SK-N-SH (cell line): Measurements from ENCODE around the gene CACNA2D4. TPM values are rescaled to one million over a fixed set of nuclear protein-coding genes. Genes with fewer than 3 reads are reported as not detected.

Experiments used
- CTCF ChIA-PET: fragments of 300-600, 350-600 bp; formaldehyde crosslinking; extraction: SDS; loops from one replicate; lab custom pipeline; 2021; lab: Yijun Ruan, JAX
- POLR2A ChIA-PET: fragments of 350-600 bp; sonication (Branson Sonifier 250); formaldehyde crosslinking; extraction: SDS; loops from one replicate; lab custom pipeline; 2020; ENCODE audit warnings: antibody characterized with exemption, inconsistent platforms; lab: Yijun Ruan, JAX
- DNase-seq: peaks from one replicate; pipeline ENCODE4 v3.0.0; 2012
- H2AFZ ChIP-seq: fragments of 200-600 bp; sonication (generic); 2 replicates; pipeline ENCODE4 v1.8.1; 2016; ENCODE audit warnings: antibody characterized with exemption, mild to moderate bottlenecking, low read depth
- H3F3A ChIP-seq: fragments of 200-600 bp; sonication (generic); replicated peaks from 2 replicates; pipeline ENCODE3; 2016; ENCODE audit warnings: antibody characterized with exemption, mild to moderate bottlenecking; ENCODE audit not compliant: insufficient read depth
- H3K27ac ChIP-seq, 2 experiments: fragments of 200-500 bp in 1 of 2; fragments of 200-600 bp in 1 of 2; sonication (Bioruptor generic) in 1 of 2; sonication (generic), shearing (Covaris generic) in 1 of 2; 2 replicates each; pipeline versions ENCODE4 v1.5.1 to v1.6.1; 2014 to 2016; ENCODE audit warnings: low read depth in 2 of 2, inconsistent platforms in 1 of 2, low read length in 1 of 2, mild to moderate bottlenecking in 1 of 2, mixed read lengths in 1 of 2
- H3K27me3 ChIP-seq: fragments of 200-600 bp; sonication (generic), shearing (Covaris generic); 2 replicates; pipeline ENCODE4 v1.6.1; 2016; ENCODE audit warnings: mixed run types; ENCODE audit not compliant: insufficient read depth
- H3K36me3 ChIP-seq, 2 experiments: fragments of 200-500 bp in 1 of 2; fragments of 200-600 bp in 1 of 2; sonication (Bioruptor generic) in 1 of 2; sonication (generic) in 1 of 2; replicated peaks in 1 of 2; 2 replicates each; pipeline versions ENCODE3 to v1.5.1; 2014 to 2016; ENCODE audit warnings: low read length in 1 of 2, mild to moderate bottlenecking in 1 of 2; ENCODE audit not compliant: insufficient read depth in 2 of 2, control insufficient read depth in 1 of 2
- H3K4me1 ChIP-seq, 2 experiments: fragments of 200-500 bp in 1 of 2; fragments of 200-600 bp in 1 of 2; sonication (Bioruptor generic) in 1 of 2; sonication (generic), shearing (Covaris generic) in 1 of 2; 2 replicates each; pipeline versions ENCODE4 v1.5.1 to v1.6.1; 2014 to 2016; ENCODE audit warnings: low read depth in 1 of 2, low read length in 1 of 2, mixed run types in 1 of 2; ENCODE audit not compliant: insufficient read depth in 2 of 2, control insufficient read depth in 1 of 2
- H3K4me2 ChIP-seq: fragments of 200-600 bp; sonication (generic), shearing (Covaris generic); 2 replicates; pipeline ENCODE4 v1.6.1; 2017; ENCODE audit warnings: mixed run types
- H3K4me3 ChIP-seq, 2 experiments: fragments of 200-500 bp in 1 of 2; fragments of 200-600 bp in 1 of 2; sonication (Bioruptor generic) in 1 of 2; sonication (generic), shearing (Covaris generic) in 1 of 2; 2 replicates each; pipeline versions ENCODE4 v1.5.1 to v1.8.1; 2014 to 2016; ENCODE audit warnings: low read depth in 2 of 2, inconsistent platforms in 1 of 2, low read length in 1 of 2, mild to moderate bottlenecking in 1 of 2, mixed read lengths in 1 of 2, moderate library complexity in 1 of 2
- H3K79me2 ChIP-seq: fragments of 200-600 bp; sonication (generic); 2 replicates; pipeline ENCODE4 v1.8.1; 2017; ENCODE audit warnings: mild to moderate bottlenecking; ENCODE audit not compliant: insufficient read depth
- H3K9ac ChIP-seq: fragments of 200-600 bp; sonication (generic); 2 replicates; pipeline ENCODE4 v1.6.1; 2017; ENCODE audit warnings: mixed run types
- H3K9me2 ChIP-seq: fragments of 200-600 bp; sonication (generic); 2 replicates; pipeline ENCODE4 v1.6.1; 2017; ENCODE audit warnings: mixed run types
- H3K9me3 ChIP-seq: fragments of 200-600 bp; sonication (generic); 2 replicates; pipeline ENCODE4 v1.6.1; 2017; ENCODE audit warnings: mixed run types, mild to moderate bottlenecking, moderate library complexity
- H4K20me1 ChIP-seq: fragments of 200-600 bp; sonication (generic); 2 replicates; pipeline ENCODE4 v1.6.1; 2017; ENCODE audit warnings: mild to moderate bottlenecking, mixed run types; ENCODE audit not compliant: insufficient read depth
- CHD2 ChIP-seq: fragments of 150-350 bp; IDR thresholded peaks from 2 replicates; pipeline ENCODE4 v1.6.1; 2018; ENCODE audit warnings: low read length; ENCODE audit not compliant: partially characterized antibody
- CTCF ChIP-seq: fragments of 200-600 bp; sonication (generic); IDR thresholded peaks from 2 replicates; pipeline ENCODE4 v1.6.1; 2017; ENCODE audit warnings: antibody characterized with exemption, mild to moderate bottlenecking, moderate library complexity
- EZH2phosphoT487 ChIP-seq: fragments of 200-600 bp; sonication (generic); IDR thresholded peaks from 2 replicates; pipeline ENCODE4 v1.6.1; 2017; ENCODE audit warnings: low read depth, mixed run types, mild to moderate bottlenecking, antibody characterized with exemption, moderate library complexity, borderline replicate concordance
- FOXM1 ChIP-seq: IDR thresholded peaks from 2 replicates; pipeline ENCODE4 v1.4.0; 2012; ENCODE audit warnings: low read depth, mild to moderate bottlenecking
- GABPA ChIP-seq: IDR thresholded peaks from 2 replicates; pipeline ENCODE4 v1.4.0; 2012; ENCODE audit warnings: low read depth, mild to moderate bottlenecking
- IRF3 ChIP-seq: fragments of 150-350 bp; IDR thresholded peaks from 2 replicates; pipeline ENCODE4 v1.6.1; 2016; ENCODE audit warnings: mild to moderate bottlenecking, low read depth, low read length
- JUND ChIP-seq: IDR thresholded peaks from 2 replicates; pipeline ENCODE4 v1.4.0; 2012
- MAX ChIP-seq: IDR thresholded peaks from 2 replicates; pipeline ENCODE4 v1.4.0; 2012; ENCODE audit warnings: low read depth
- MXI1 ChIP-seq: IDR thresholded peaks from 2 replicates; pipeline ENCODE4 v1.6.1; 2012; ENCODE audit warnings: mild to moderate bottlenecking, low read depth, low read length, improper control_type of control experiment
- NFIC ChIP-seq: IDR thresholded peaks from 2 replicates; pipeline ENCODE4 v1.4.0; 2012; ENCODE audit warnings: borderline replicate concordance
- POLR2AphosphoS5 ChIP-seq: IDR thresholded peaks from 2 replicates; pipeline ENCODE4 v1.6.1; 2012; ENCODE audit warnings: low read depth, low read length
- RAD21 ChIP-seq: IDR thresholded peaks from 2 replicates; pipeline ENCODE4 v1.6.1; 2012; ENCODE audit warnings: mild to moderate bottlenecking, low read length
- RCOR1 ChIP-seq: fragments of 150-350 bp; IDR thresholded peaks from 2 replicates; pipeline ENCODE4 v1.6.1; 2017; ENCODE audit warnings: antibody characterized with exemption, low read length
- RFX5 ChIP-seq: IDR thresholded peaks from 2 replicates; pipeline ENCODE4 v1.6.1; 2012; ENCODE audit warnings: mild to moderate bottlenecking, improper control_type of control experiment, low read length
- RXRA ChIP-seq: IDR thresholded peaks from 2 replicates; pipeline ENCODE4 v1.4.0; 2012; ENCODE audit warnings: low read depth, mild to moderate bottlenecking, borderline replicate concordance
- SIN3A ChIP-seq: IDR thresholded peaks from 2 replicates; pipeline ENCODE4 v1.6.1; 2012; ENCODE audit warnings: low read depth, mild to moderate bottlenecking, low read length, moderate library complexity, borderline replicate concordance
- SMC3 ChIP-seq: IDR thresholded peaks from 2 replicates; pipeline ENCODE4 v1.6.1; 2012; ENCODE audit warnings: low read depth, low read length, improper control_type of control experiment
- TAF1 ChIP-seq: IDR thresholded peaks from 2 replicates; pipeline ENCODE4 v1.6.1; 2012; ENCODE audit warnings: low read depth, mild to moderate bottlenecking, low read length, moderate library complexity, borderline replicate concordance
- USF1 ChIP-seq: IDR thresholded peaks from 2 replicates; pipeline ENCODE4 v1.4.0; 2012; ENCODE audit warnings: low read depth, borderline replicate concordance
- USF2 ChIP-seq: fragments of 150-350 bp; IDR thresholded peaks from 2 replicates; pipeline ENCODE4 v1.6.1; 2017; ENCODE audit warnings: antibody characterized with exemption, low read length, low read depth, borderline replicate concordance
- ZBTB33 ChIP-seq: IDR thresholded peaks from 2 replicates; pipeline ENCODE4 v1.4.0; 2012; ENCODE audit warnings: low read depth, borderline replicate concordance
- WGBS: methylation state at CpG from one replicate; pipeline ENCODE4 v1.1.6; 2017; ENCODE audit warnings: low lambda C conversion rate; 5-methylcytosine and 5-hydroxymethylcytosine counted together
- polyA plus RNA-seq, 3 experiments: library from polyadenylated mRNA; depleted of rRNA; stranded (reverse); fragments of >200 nt; gene quantifications; 2 replicates each; pipeline ENCODE4 v1.2.3, GENCODE V29; 2012

The CACNA2D4 gene
- polyA plus RNA-seq, 1 of the 3 experiments (the other 2 are of a cell fraction), result 0.02 TPM

- H3K4me2 ChIP-seq, result no peak overlapping the region
- no peaks in the 10 kb centered on the region for H3K36me3 ChIP-seq
- H3K9ac ChIP-seq, result no peak overlapping the region
- H4K20me1 ChIP-seq, result no peaks in the 10 kb centered on the region
- DNase-seq, result peak; percentile 94
- no peaks in the 10 kb centered on the region for H3F3A ChIP-seq
- H3K9me3 ChIP-seq, result no peaks in the 10 kb centered on the region
- peak overlapping the region; percentile 99 for H2AFZ ChIP-seq
- H3K4me3 ChIP-seq, result no peak overlapping the region
- H3K4me1 ChIP-seq, result peaks cover 0 to 29% of the 10 kb centered on the region in 2 experiments; a peak in 1 of 4 replicates
- WGBS, result 41% methylated on average over 24 of the region's 25 CpGs
- no peaks in the 10 kb centered on the region for H3K27me3 ChIP-seq
- POLR2A ChIA-PET, result no interaction called here
- no peaks in the 10 kb centered on the region for H3K9me2 ChIP-seq
- no peaks in the 10 kb centered on the region for H3K79me2 ChIP-seq
- CTCF ChIA-PET, result interaction anchor here (0.7 to 17.5 kb wide), 5 partner anchors 9 to 152 kb away, joined by 3 to 349 read pairs (median 3); no protein-coding TSS in a partner anchor
- peak overlapping the region in 1 of 2 experiments; percentile 63; a peak in 1 of 4 replicates for H3K27ac ChIP-seq
- no peak for TF ChIP-seq ZBTB33
- TF ChIP-seq SMC3, result no peak
- TF ChIP-seq MXI1, result no peak; the same call in 1 of the 2 replicates
- no peak for TF ChIP-seq USF1
- no peak for TF ChIP-seq NFIC
- TF ChIP-seq FOXM1, result no peak
- no peak for TF ChIP-seq JUND
- no peak for TF ChIP-seq CTCF
- TF ChIP-seq CHD2, result peak; percentile 79
- peak; percentile 88 for TF ChIP-seq GABPA
- no peak for TF ChIP-seq EZH2phosphoT487
- peak; percentile 31; the same call in 1 of the 2 replicates for TF ChIP-seq IRF3
- peak; percentile 5; the same call in 1 of the 2 replicates for TF ChIP-seq RFX5
- peak; percentile 96 for TF ChIP-seq MAX
- no peak for TF ChIP-seq SIN3A
- no peak for TF ChIP-seq RXRA
- no peak for TF ChIP-seq USF2
- no peak for TF ChIP-seq RCOR1
- peak; percentile 56; the same call in 1 of the 2 replicates for TF ChIP-seq POLR2AphosphoS5
- TF ChIP-seq RAD21, result no peak
- peak; percentile 39; the same call in 1 of the 2 replicates for TF ChIP-seq TAF1
Measured at GRCh38 chr12:1804545-1805332, 113.7 kb downstream of the CACNA2D4 start.
